ENCODE data around the gene HEXB. TPM values are rescaled to one million over a fixed set of nuclear protein-coding genes. Genes with fewer than 3 reads are reported as not detected.

The HEXB gene
- total and polyA plus RNA-seq, 2 of the 13 experiments (the other 11 are each of a cell fraction or from before 2014, with no cell fraction given): 100 to 104 TPM

- peak; percentile 67 for TF ChIP-seq ZNF503 (CRISPR knock-in tag; IDR thresholded peaks at IDR 0.05)
- no peak for TF ChIP-seq IKZF4 (CRISPR knock-in tag; IDR thresholded peaks at IDR 0.05; ENCODE audit: borderline replicate concordance, low read depth, not compliant biosample characterization)
- 0 out of 2 replicates have a peak, but pooled peaks have one; percentile 53 for TF ChIP-seq PRDM4 (CRISPR knock-in tag; IDR thresholded peaks at IDR 0.05; ENCODE audit: borderline replicate concordance)
- TF ChIP-seq MAF1 (CRISPR knock-in tag; IDR thresholded peaks at IDR 0.05; ENCODE audit: borderline replicate concordance): peak; percentile 91; the same call in 1 of the 2 replicates
- TF ChIP-seq ZNF317 (CRISPR knock-in tag; IDR thresholded peaks at IDR 0.05): peak; percentile 73
- peak; percentile 95 for TF ChIP-seq THAP11 (CRISPR knock-in tag; IDR thresholded peaks at IDR 0.05)
- TF ChIP-seq POLR2AphosphoS5 (IDR thresholded peaks at IDR 0.05; ENCODE audit: low read depth, low read length): peak; percentile 83
- TF ChIP-seq NCOA1 (CRISPR knock-in tag; IDR thresholded peaks at IDR 0.05): no peak
- TF ChIP-seq ZEB1 (IDR thresholded peaks at IDR 0.05; ENCODE audit: insufficient replicate concordance, low read depth): peak; percentile 67
- no peak for TF ChIP-seq TRIM22 (IDR thresholded peaks at IDR 0.05)
- TF ChIP-seq ZMYM4 (CRISPR knock-in tag; IDR thresholded peaks at IDR 0.05): peak; percentile 91
- no peak for TF ChIP-seq NR2F6 (IDR thresholded peaks at IDR 0.05)
- TF ChIP-seq NR2F6 (CRISPR knock-in tag; IDR thresholded peaks at IDR 0.05): peak; percentile 33; the same call in 1 of the 2 replicates
- peak; percentile 91 for TF ChIP-seq ZBTB25 (CRISPR knock-in tag; IDR thresholded peaks at IDR 0.05)
- TF ChIP-seq ZSCAN30 (CRISPR knock-in tag; IDR thresholded peaks at IDR 0.05): no peak
- TF ChIP-seq KDM4B (CRISPR knock-in tag; IDR thresholded peaks at IDR 0.05): peak; percentile 84
- TF ChIP-seq ZFP36L1 (CRISPR knock-in tag; IDR thresholded peaks at IDR 0.05): 0 out of 2 replicates have a peak, but pooled peaks have one; percentile 48
- peak; percentile 30; the same call in 1 of the 2 replicates for TF ChIP-seq HOMEZ (CRISPR knock-in tag; IDR thresholded peaks at IDR 0.05; ENCODE audit: low read depth)
- peak; percentile 60 for TF ChIP-seq PTBP1 (IDR thresholded peaks at IDR 0.05; ENCODE audit: low read depth, low read length, poor library complexity, severe bottlenecking)
- peak; percentile 62 for TF ChIP-seq SP2 (CRISPR knock-in tag; IDR thresholded peaks at IDR 0.05)
- TF ChIP-seq KAT8 (CRISPR knock-in tag; IDR thresholded peaks at IDR 0.05): peak; percentile 99
- peak; percentile 96 for TF ChIP-seq FOXK1 (CRISPR knock-in tag; IDR thresholded peaks at IDR 0.05; ENCODE audit: borderline replicate concordance, low read depth)
- TF ChIP-seq RNF2 (conservative IDR thresholded peaks at IDR 0.05; ENCODE audit: low read depth): peak; percentile 76; the same call in 1 of the 2 replicates
These were observed 82.0 kb downstream of the HEXB start, which contains the start of the genes GFM2 and NSA2 (continued) for GRCh38 chr5:74766849-74767578.

All from HepG2 (cell line).